ENCODE results near the gene UBALD2. TPM values are rescaled to one million over a fixed set of nuclear protein-coding genes. Genes with fewer than 3 reads are reported as not detected.

UBALD2 gene
- total and polyA plus RNA-seq, 2 of the 13 experiments (the other 11 are each of a cell fraction or from before 2014, with no cell fraction given) = 3.3 to 89.7 TPM

DNA sequence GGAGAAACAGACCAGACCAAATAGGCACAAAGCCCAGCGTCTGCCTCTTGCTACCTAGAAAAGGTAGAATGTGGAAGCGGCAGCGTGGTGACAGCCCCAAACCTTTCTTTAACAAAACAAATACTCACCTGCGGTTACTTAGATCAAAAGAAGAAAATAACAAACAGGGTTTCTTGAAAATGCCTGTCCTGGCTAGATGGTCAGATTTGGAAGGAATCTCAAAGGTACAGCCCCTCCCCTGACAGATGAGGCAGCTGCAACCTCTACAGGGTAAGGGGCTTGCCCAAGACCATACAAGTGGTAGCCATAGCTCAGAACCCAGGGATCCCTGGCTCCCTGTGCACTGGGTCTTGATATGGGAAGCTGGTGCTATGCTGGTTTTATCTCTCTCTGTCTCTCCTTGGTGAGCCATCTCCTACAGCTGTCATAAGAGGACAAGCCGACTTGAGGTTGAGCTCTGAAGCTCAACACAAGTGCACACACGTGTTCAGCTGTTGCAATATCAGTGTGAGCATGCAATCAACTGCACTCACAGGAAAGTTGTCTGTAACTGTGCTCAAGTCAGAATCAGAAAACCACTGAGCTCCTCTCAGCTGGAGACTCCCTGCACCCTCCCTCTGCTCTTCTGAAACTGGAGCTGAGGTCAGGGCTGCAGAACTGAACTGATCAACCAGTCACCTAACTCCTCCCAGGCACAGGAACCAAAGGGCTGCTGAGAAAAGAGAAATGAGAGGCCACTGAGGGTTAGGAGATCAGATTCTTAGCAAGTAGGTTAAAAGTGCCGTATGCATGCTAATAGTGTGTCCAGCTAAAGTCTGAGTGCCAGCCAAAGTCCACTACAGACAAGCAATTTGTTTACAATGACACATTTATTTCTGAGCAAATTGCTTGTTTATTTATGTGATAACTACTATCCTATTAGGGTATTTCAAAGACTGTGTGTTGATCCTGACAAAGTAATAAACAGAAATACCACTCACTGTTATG is 18.8 kb upstream of the UBALD2 start (continued):
- TF ChIP-seq, protein P1, sequence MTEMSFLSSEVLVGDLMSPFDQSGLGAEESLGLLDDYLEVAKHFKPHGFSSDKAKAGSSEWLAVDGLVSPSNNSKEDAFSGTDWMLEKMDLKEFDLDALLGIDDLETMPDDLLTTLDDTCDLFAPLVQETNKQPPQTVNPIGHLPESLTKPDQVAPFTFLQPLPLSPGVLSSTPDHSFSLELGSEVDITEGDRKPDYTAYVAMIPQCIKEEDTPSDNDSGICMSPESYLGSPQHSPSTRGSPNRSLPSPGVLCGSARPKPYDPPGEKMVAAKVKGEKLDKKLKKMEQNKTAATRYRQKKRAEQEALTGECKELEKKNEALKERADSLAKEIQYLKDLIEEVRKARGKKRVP (CRISPR knock-in tag; IDR thresholded peaks at IDR 0.05) = peak in 1 of 2 experiments; percentile 74; a peak in 2 of 4 replicates
- TF ChIP-seq ZNF121 (CRISPR knock-in tag; IDR thresholded peaks at IDR 0.05) = no peak
- TF ChIP-seq, protein P2, sequence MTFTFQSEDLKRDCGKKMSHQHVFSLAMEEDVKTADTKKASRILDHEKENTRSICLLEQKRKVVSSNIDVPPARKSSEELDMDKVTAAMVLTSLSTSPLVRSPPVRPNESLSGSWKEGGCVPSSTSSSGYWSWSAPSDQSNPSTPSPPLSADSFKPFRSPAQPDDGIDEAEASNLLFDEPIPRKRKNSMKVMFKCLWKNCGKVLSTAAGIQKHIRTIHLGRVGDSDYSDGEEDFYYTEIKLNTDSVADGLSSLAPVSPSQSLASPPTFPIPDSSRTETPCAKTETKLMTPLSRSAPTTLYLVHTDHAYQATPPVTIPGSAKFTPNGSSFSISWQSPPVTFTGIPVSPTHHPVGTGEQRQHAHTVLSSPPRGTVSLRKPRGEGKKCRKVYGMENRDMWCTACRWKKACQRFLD (CRISPR knock-in tag; IDR thresholded peaks at IDR 0.05; ENCODE audit: borderline replicate concordance) = no peak
- no peak for TF ChIP-seq MYNN (CRISPR knock-in tag; IDR thresholded peaks at IDR 0.05; ENCODE audit: low read depth)
- TF ChIP-seq TGIF2 (CRISPR knock-in tag; IDR thresholded peaks at IDR 0.05) = no peak; the same call in 1 of the 2 replicates
- TF ChIP-seq ZSCAN21 (CRISPR knock-in tag; IDR thresholded peaks at IDR 0.05; ENCODE audit: borderline replicate concordance) = no peak
- TF ChIP-seq, protein P3, sequence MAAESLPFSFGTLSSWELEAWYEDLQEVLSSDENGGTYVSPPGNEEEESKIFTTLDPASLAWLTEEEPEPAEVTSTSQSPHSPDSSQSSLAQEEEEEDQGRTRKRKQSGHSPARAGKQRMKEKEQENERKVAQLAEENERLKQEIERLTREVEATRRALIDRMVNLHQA (CRISPR knock-in tag; IDR thresholded peaks at IDR 0.05) = no peak
- TF ChIP-seq ZBTB20 (CRISPR knock-in tag; IDR thresholded peaks at IDR 0.05; ENCODE audit: borderline replicate concordance, low read depth) = no peak
- TF ChIP-seq SIX1 (CRISPR knock-in tag; IDR thresholded peaks at IDR 0.05; ENCODE audit: borderline replicate concordance) = peak; percentile 66; the same call in 1 of the 2 replicates
- TF ChIP-seq CHCHD3 (CRISPR knock-in tag; IDR thresholded peaks at IDR 0.05) = no peak
- TF ChIP-seq GATAD2A (CRISPR knock-in tag; IDR thresholded peaks at IDR 0.05) = peak; percentile 57; the same call in 1 of the 2 replicates
- TF ChIP-seq ZFX (CRISPR knock-in tag; IDR thresholded peaks at IDR 0.05; ENCODE audit: low read depth) = no peak; the same call in 1 of the 2 replicates
- TF ChIP-seq, protein P4, sequence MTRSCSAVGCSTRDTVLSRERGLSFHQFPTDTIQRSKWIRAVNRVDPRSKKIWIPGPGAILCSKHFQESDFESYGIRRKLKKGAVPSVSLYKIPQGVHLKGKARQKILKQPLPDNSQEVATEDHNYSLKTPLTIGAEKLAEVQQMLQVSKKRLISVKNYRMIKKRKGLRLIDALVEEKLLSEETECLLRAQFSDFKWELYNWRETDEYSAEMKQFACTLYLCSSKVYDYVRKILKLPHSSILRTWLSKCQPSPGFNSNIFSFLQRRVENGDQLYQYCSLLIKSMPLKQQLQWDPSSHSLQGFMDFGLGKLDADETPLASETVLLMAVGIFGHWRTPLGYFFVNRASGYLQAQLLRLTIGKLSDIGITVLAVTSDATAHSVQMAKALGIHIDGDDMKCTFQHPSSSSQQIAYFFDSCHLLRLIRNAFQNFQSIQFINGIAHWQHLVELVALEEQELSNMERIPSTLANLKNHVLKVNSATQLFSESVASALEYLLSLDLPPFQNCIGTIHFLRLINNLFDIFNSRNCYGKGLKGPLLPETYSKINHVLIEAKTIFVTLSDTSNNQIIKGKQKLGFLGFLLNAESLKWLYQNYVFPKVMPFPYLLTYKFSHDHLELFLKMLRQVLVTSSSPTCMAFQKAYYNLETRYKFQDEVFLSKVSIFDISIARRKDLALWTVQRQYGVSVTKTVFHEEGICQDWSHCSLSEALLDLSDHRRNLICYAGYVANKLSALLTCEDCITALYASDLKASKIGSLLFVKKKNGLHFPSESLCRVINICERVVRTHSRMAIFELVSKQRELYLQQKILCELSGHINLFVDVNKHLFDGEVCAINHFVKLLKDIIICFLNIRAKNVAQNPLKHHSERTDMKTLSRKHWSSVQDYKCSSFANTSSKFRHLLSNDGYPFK (CRISPR knock-in tag; IDR thresholded peaks at IDR 0.05; ENCODE audit: borderline replicate concordance) = no peak; the same call in 1 of the 2 replicates
- TF ChIP-seq, protein P5, sequence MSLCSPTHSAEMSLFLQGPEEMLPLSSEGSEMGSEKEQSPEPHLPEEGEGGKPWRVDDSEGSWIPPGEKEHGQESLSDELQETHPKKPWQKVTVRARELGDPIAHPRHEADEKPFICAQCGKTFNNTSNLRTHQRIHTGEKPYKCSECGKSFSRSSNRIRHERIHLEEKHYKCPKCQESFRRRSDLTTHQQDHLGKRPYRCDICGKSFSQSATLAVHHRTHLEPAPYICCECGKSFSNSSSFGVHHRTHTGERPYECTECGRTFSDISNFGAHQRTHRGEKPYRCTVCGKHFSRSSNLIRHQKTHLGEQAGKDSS (CRISPR knock-in tag; IDR thresholded peaks at IDR 0.05; ENCODE audit: borderline replicate concordance, low read depth) = no peak
- TF ChIP-seq SCMH1 (CRISPR knock-in tag; IDR thresholded peaks at IDR 0.05; ENCODE audit: borderline replicate concordance) = no peak
- no peak for TF ChIP-seq ZNF879 (CRISPR knock-in tag; IDR thresholded peaks at IDR 0.05)
- TF ChIP-seq, protein P6, sequence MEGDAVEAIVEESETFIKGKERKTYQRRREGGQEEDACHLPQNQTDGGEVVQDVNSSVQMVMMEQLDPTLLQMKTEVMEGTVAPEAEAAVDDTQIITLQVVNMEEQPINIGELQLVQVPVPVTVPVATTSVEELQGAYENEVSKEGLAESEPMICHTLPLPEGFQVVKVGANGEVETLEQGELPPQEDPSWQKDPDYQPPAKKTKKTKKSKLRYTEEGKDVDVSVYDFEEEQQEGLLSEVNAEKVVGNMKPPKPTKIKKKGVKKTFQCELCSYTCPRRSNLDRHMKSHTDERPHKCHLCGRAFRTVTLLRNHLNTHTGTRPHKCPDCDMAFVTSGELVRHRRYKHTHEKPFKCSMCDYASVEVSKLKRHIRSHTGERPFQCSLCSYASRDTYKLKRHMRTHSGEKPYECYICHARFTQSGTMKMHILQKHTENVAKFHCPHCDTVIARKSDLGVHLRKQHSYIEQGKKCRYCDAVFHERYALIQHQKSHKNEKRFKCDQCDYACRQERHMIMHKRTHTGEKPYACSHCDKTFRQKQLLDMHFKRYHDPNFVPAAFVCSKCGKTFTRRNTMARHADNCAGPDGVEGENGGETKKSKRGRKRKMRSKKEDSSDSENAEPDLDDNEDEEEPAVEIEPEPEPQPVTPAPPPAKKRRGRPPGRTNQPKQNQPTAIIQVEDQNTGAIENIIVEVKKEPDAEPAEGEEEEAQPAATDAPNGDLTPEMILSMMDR (CRISPR knock-in tag; IDR thresholded peaks at IDR 0.05) = no peak
- no peak for TF ChIP-seq RORA (CRISPR knock-in tag; IDR thresholded peaks at IDR 0.05)
- TF ChIP-seq ZNF44 (CRISPR knock-in tag; IDR thresholded peaks at IDR 0.05) = no peak
- no peak for TF ChIP-seq ZNF772 (CRISPR knock-in tag; IDR thresholded peaks at IDR 0.05)

Measured in HepG2 (cell line).